Measurements from ENCODE around the gene IDH2.

GRCh38 chr15:90121086-90121485 lies 18.8 kb upstream of the IDH2 start:
- TF ChIP-seq POLR2A (IDR thresholded peaks at IDR 0.05) (no peak), POLR2AphosphoS5 (IDR thresholded peaks at IDR 0.05) (no peak), EP300 (IDR thresholded peaks at IDR 0.05; ENCODE audit: low read depth) (no peak)
- TF ChIP-seq, protein P1, sequence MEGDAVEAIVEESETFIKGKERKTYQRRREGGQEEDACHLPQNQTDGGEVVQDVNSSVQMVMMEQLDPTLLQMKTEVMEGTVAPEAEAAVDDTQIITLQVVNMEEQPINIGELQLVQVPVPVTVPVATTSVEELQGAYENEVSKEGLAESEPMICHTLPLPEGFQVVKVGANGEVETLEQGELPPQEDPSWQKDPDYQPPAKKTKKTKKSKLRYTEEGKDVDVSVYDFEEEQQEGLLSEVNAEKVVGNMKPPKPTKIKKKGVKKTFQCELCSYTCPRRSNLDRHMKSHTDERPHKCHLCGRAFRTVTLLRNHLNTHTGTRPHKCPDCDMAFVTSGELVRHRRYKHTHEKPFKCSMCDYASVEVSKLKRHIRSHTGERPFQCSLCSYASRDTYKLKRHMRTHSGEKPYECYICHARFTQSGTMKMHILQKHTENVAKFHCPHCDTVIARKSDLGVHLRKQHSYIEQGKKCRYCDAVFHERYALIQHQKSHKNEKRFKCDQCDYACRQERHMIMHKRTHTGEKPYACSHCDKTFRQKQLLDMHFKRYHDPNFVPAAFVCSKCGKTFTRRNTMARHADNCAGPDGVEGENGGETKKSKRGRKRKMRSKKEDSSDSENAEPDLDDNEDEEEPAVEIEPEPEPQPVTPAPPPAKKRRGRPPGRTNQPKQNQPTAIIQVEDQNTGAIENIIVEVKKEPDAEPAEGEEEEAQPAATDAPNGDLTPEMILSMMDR (IDR thresholded peaks at IDR 0.05): no peak

Measured in transverse colon (tissue), 4 donors.